SIG-M5 treated with dmso at 0.1 percent for 504 hours (cell line): ENCODE measurements around the gene AMPD2.

Source experiments
- DNase-seq: peaks from one replicate; lab custom pipeline; 2025; ENCODE audit not compliant: unreplicated experiment; lab: John Stamatoyannopoulos, UW

AMPD2 gene

DNA sequence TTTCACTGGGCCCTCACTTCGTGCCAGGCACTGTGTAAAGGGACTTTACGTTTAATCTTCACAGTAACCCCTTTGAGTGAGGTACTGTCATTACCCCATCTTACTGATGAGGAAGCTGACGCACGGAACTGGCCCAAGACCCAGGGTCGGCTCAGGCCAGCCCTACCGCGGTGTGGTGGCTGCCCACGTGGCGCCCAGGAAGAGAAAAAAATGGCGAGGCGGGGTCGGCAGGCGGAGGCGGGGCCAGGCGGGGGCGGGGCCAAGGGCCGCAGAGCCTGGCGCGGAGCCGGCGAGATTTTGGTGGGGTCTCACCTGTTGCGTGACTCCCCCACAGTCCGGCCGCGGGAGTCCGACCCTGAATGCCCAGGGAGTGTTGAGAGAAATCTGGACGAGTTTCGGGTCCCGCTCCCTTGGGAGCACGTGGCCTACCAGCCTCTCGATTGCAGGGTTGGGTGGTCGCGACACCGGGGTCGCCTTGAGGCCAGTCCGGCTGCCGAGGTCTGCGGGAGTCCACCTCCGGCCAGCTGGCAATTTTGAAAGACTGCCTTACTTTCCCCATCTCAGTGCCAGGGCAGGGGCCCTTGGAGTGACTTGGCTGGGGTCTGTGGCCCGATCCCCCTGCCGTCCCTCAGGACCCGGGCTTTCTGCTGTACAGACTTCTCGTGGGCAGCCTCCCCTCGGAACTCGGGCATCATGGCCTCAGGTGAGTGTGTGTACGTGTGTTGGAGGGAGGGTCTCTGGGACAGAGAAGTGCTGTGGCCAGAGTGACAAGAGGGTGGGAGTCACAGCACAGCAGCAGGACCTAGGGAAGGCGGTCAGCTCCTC is at the start of gene AMPD2, which contains the start of gene GNAT2:
Gene AMPD2 (plus strand): TSS at position 262 of the 825 bp plus-strand sequence. CDS start 1,339 bp downstream, outside the sequence.
Gene GNAT2 (minus strand): TSS at position 41 of the 825 bp plus-strand sequence. CDS start 6,746 bp downstream, outside the sequence.
- peak; percentile 68 for DNase-seq

DNA sequence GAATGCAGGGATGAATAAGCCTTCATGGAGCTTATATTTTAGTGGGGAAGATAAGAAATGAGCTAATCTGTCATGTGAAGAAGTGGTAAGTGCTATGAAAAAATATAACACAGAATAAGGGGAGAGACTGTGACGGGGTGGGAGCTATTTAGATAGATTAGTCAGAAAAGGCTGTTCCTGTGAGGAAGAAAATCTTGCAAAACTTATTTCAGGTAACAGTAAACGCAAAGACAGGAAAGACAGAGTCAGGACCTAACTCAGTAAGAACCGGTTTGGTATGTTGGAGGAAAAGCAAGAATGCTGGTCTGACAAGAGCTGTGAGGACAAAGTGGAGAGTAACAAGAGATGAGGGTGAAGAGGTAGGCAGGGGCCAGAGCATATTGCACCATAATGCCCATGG is 49.2 kb upstream of the AMPD2 start:
- peak; percentile 47 for DNase-seq

DNA sequence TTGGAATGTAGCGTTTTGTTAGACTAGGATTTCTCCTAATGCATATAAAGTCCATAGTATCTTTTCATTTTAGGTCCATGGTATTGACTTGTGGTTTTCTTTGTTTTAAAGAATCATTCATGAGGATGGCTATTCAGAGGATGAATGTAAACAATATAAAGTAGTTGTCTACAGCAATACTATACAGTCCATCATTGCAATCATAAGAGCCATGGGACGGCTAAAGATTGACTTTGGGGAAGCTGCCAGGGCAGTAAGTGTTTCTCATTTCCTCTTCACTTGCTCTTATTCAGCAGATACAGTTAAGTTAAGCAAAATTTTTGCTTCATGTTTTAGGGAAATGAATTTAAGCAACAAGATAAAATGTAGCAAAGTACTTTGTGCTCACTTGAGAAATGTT is 45.9 kb upstream of the AMPD2 start:
- DNase-seq: peak; percentile 60

DNA sequence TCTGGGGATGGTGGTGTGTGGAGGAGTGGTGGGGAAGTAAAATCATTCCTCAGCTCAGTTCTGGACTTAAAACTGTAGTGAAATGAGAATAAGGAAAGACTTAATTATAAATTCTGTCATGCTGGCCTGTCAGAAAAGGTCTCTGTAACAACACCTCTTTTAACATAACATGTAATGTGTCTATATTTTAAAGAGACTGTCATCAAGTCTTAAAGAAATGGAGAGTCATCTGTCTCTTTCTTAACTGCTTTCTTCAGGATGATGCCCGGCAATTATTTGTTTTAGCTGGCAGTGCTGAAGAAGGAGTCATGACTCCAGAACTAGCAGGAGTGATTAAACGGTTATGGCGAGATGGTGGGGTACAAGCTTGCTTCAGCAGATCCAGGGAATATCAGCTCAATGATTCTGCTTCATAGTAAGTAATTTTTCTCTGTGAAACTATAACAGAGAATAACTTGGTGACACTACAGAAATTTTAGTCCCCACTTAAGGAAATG is 40.6 kb upstream of the AMPD2 start:
- DNase-seq: no peak

DNA sequence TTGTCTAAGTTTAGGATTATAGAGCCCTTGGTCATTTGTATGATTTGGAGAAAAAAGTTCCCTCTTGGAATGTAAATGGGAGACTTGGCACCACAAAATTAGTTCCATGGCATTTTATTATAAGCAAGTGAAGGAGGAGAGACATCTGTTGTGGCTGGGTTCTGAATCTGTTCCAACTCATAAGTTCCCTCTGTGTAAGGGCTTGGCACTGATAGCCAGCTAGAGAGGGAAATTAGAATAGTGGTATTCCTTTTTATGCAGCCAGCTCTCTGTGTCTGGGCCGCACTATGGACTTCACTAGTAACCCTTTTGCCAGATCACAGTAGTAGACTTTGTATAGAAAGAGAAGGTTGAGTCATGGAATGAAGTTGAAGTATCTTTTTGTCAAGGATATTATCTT is 40.1 kb upstream of the AMPD2 start:
- DNase-seq: no peak

DNA sequence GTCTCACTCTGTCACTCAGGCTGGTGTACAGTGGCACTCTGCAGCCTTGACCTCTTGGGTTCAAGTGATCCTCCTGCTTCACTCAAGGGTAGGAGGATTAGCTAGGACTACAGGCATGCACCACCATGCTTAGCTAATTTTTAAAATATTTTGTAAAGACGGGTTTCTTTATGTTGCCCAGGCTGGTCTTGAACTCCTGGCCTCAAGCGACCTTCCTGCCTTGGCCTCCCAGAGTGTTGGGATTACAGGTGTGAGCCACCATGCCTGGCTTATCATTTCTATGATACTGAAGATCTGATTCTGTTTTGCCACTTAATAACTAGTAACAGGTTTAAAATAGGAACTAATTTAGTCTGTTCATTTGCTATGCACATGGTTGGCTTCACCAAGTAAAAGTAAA is 37.6 kb upstream of the AMPD2 start:
- DNase-seq: no peak

DNA sequence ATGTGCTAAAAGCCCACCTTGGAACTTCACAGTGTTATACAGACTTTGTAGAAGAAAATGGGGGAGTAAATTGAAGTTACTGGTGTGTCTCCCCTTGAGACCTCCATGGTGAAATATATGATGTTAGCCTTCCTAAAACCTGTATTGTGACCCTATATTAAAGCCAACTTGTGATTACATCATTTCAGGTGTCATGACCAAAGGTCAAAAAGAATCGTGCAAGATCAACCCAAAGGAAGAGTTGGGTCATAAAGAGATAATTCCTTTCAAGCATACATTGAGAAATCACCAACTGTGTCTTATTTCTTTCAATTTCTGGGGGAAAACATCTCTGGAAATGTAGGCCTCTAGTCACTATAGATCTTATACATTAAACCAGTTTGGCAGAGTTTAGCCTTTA is 34.9 kb upstream of the AMPD2 start:
- DNase-seq: no peak

DNA sequence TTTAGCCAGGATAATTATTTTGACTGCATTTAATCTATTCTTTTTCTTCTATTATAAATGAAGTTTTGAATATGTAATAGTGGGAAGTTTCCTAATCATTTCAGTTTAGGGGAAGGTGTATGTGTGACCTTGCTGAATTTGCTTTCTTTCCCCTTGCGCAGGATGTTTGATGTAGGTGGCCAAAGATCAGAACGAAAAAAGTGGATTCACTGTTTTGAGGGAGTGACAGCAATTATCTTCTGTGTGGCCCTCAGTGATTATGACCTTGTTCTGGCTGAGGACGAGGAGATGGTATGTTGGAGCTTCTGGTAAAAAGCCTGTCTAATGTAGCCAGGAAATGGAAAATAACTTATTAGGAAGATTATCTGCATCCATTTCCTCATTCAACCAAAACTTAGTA is 33.6 kb upstream of the AMPD2 start:
- no peak for DNase-seq

DNA sequence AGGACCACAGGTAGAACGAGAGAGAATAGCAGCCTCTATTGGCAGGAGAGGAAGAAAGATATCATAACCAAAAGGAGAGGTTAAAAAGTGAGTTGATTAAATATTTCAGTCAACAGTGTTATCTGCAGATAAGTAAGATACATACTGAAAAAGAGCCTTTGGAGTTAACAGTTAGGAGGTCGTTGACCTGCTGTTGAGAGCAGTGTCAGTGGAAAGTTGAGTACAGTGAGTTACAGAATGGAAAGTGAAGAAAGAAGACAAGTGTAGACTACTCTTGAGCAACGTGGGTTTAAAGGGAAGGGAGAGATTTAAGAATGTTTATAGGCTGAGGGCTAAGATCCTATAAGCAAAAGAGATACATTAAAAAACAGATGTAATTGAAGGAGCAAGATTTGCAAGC is 30.5 kb upstream of the AMPD2 start:
- DNase-seq: no peak

DNA sequence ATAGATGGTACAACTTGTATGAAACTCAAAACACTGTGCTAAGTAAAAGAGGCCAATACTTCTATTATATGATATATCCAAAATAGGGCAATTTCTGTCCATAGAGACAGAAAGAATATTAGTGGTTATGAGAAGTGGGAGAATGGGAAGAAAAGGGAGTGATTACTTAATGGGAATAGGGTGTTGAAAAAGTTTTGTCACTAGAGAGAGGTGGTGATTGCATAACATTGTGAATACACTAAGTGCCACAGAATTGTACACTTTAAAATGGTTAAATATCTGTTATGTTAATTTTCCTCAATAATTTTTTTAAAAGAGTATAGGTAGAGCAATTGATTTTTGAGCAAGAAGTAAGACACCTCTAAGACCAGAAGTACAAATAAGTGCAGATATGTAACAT is 30.0 kb upstream of the AMPD2 start:
- no peak for DNase-seq

DNA sequence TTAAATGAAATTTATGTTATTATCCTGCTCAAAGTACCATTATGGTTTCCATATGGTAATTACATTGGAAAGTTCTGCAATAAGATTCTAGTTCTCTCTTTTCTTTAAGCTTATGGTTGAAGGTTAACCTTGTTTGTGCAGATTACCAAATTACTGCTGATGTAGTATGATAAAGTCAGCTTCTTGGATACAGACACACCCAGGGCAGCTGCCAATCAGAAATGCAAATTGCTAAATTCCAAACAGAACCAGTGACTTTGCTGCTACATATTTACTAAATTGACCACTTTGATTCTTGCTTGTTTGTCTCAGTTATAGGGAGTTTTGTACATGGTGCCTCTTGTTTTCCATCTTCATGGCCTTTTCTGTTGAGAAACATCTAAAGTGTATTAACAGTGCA is 26.7 kb upstream of the AMPD2 start:
- DNase-seq: no peak

DNA sequence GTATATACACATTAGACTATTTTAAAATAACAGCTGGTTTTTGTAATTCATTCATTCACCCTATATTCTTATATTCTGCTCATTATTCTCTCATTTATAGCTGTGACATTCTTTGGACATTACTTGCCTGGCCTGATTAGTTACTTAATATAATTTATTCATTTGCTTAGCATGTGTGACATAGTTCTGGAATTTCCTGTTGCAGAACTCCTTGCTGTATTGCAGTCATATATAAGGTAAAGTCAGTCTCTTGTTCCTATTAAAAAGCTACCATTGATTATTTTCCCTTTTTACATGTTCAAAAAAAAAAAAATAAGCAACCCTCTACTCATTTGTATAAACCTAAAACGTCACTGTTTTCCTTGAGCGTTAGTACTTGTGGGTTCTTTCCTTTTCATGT is 24.1 kb upstream of the AMPD2 start:
- no peak for DNase-seq

DNA sequence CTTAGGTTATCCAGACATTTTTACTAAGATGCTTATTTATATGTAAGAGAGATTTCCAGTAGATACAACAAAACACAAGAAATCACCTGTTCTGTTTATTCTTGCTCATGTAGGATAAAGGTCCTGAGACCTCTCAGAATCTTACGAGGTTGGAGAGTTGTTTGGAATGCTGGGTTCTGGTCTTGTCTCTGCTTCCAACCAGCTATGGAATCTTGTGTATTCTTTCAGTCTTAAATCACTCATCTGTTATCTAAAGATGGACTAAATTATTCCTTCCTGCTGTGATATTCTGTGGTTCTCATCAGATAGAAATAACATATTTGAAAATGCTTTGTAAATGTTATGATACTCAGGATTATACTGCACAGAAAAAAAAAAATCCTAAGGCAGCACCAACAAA is 21.5 kb upstream of the AMPD2 start:
- DNase-seq: no peak

DNA sequence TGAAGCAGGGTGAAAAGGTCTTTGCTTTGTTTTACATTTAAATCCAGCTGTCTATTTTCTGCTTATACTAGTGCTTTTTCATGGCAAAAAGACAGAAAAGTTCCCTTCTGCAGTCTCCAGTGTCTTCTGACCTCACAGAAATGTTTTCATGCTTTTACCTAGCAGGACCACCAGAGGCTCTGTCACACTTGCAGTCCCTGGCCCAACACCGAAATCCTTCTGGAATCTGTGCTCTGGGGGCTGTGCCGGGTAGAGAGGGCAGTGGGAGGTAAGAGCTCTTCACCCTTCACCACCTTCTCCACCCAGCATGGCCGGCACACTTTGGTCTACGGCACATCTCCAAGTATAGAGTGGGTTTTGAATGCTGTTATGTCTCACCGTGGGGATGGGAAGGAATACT is 21.0 kb upstream of the AMPD2 start:
- DNase-seq: no peak

DNA sequence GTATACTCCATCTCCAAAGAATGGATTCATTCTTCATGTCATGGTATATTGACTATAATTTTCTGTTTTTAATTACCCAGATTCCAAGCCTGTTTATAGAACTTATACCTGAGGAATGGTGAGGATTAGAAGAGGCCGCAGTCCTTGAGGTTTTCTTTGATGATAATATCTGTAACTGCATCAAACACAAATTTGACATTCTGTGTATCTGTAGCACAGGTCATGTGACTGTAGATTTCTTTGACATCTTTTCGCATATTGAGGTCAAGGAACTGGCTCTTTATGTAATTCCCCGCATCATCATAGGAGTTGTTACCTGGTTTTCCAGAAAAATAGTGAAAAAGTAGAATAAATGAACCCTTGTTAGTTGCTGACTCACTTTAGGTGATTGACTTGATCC is 16.4 kb upstream of the AMPD2 start:
- DNase-seq: no peak

DNA sequence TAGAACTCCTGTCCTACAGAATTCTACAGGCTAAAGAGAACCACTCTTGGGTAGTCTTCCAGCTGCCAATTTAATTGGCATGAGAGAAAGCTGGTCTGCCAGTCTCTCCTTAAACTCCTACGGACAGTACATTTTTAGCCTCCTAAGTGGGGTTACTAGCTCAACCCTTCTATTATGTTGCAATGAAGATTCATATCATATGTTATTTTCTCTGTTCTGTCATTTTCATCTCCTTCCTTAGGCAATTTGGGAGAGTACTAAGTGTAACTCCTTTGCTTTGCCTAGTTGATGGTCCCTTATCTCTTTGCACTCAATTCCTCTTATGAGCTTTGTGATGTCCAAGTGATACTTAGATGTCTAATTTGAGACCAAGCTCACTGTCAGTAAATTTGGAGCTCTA is 14.3 kb upstream of the AMPD2 start:
- DNase-seq: no peak

DNA sequence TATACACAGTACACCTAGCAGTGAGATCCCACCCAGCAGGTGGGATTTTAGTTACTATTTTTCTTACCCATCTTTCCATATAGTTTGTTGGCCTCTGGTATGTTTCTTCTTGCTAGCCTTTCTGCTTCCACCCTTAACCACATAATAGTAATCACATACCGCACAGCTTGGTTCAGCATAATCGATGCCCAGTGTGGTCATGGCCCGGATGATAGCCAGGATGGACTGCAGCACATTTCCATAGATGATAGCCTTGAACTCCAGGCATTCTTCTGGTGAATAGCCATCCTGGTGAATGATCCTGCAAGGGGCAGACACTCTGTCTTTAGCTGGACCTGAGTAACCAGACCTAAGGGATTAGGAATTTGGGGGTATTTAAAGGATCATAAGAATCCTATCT is 9.8 kb upstream of the AMPD2 start:
- DNase-seq: no peak

DNA sequence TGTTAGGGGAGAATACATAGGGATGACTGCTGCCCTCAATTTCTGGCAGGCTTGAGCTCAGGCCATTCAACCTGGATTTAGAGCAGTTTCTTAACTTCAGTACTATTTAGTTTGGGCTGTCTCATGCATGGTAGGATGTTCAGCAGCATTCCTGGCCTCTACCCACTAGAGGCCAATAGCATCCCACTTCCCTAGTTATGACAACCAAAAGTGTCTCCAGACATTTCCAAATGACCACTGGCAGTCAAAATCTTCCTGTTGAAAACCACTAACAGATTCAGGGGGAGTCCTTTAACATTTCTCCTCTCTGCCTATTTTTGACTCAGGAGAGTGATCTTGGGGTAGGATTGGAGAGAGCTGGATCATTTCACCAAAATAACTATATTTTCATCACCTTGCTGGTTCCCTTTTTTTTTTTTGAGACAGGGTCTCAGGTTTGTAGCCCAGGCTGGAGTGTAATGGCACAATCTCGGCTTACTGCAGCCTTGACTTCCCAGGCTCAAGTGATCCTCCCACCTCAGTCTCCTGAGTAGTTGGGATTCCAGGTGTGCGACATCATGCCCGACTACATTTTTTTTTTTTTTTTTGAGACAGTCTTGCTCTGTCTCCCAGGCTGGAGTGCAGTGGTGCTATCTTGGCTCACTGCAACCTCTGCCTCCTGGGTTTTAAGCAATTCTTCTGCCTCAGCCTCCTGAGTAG is 8.9 kb upstream of the AMPD2 start:
- no peak for DNase-seq

DNA sequence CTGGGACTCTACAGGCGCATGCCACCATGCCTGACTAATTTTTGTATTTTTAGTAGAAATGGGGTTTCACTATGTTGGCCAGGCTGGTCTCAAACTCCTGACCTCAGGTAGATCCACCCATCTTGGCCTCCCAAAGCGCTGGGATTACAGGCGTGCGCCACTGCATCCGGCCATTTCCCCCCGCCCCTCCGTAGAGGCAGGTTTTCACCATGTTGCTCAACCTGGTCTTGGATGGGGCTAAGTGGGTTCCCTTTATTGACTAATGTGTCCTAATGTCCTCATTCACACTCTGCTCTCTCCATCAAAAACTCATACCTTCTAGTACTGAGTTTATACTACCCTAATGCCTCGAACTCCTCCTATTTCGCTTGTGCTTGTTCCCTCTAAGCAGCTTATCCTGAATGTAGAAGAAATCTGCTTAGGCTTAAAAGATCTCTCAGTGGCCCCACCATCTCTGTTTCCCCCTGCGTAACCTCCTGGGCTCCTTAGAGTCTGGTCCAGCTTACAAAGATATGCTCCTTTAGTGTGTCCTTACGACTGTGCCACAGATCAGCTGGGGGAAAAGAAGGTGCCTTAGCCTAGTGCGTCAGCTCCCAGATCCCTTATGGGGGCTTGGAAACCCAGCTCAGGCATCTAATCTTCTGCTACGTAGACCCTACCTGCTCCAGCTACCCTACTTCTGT is 8.2 kb upstream of the AMPD2 start:
- DNase-seq: no peak

DNA sequence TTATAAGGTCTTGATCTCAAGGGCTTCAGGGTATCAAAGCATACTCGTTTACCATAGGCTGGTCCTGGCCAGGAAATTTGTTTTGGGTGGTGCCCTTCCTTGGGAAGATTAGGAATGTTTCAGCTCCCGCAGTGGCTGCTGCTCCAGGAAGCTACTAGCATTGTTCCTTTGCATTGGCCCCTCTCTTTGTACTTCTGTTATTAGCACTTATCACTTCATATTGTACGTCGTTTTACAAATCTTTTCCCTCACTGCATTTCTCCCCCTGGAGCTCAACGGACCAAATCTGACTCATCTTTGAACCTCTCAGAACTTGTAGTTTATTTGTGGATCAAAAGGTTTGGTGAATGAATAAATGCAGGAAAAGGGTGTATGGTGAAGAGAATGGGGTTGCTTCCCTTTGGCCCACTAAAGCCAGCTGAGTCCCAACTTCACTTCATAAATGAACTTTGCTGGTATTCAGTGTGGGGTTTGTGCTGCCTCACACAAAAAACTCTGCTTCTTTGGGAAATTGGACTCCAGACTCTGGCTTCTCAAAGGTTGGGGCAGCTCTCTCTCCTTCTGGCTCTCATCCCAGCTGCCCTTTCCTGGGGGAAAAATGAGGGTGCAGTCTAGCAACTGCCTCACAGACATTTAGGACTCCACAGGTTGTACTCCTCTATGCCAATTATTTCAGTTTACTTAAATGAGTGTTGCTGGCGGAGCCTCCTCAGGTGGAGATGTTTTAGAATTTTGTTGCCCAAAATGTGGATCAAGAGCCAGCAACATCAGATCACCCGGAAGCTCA is 6.1 kb upstream of the AMPD2 start:
- no peak for DNase-seq

DNA sequence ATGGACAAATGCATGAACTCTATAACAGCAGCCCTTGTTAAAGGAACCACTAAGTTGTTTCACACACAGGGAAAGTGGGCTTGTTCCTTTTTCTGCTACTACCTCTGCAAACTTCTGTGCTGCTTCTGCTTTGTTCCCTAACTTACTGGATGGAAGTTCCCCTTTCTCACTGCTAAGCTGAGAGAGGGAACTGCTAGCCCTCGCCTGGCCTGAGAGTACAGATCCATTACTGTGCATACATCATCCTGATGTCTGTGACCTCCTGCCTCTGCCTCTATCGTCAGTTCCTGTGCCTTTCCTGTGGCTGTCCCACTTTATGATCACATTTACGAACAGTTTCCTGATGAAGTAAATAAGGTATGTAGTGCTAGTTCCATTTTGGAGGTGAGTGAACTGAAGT is 3.8 kb upstream of the AMPD2 start:
- DNase-seq: peak; percentile 97
